ENCODE results near the gene RAI2.

RAI2 gene

DNA sequence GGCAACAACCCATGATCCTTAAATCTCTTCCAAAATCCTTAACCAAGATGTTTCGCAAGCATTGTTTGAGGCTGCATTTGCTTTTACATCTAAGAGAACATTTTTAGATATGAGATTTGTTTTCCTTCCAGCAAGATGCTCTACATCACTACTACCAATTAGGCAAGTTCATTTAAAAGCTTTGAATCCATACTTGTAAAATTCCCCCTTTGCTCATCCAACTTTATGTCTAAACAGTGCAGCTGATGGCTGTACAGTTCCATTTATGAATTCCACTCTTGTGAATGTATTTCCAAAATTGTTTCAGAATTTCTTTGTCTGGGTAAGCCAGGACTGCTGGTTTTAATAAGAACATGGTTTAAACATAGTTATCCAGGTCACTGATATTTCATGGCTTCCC lies 31.5 kb downstream of the RAI2 start:
- no peak for DNase-seq (ENCODE audit: low read depth in 2 of 2)

- DNase-seq (ENCODE audit: low read depth in 2 of 2) = no peak
Observed at GRCh38 chrX:17828171-17828570, 32.9 kb downstream of the RAI2 start.

- DNase-seq (ENCODE audit: low read depth in 2 of 2) = no peak
Observed at GRCh38 chrX:17826609-17827496, 34.2 kb downstream of the RAI2 start.

- no peak for DNase-seq (ENCODE audit: low read depth in 2 of 2)
Observed at GRCh38 chrX:17824980-17825379, 36.1 kb downstream of the RAI2 start.

- DNase-seq (ENCODE audit: low read depth in 2 of 2) = no peak
Observed at GRCh38 chrX:17822351-17822750, 38.7 kb downstream of the RAI2 start.

DNA sequence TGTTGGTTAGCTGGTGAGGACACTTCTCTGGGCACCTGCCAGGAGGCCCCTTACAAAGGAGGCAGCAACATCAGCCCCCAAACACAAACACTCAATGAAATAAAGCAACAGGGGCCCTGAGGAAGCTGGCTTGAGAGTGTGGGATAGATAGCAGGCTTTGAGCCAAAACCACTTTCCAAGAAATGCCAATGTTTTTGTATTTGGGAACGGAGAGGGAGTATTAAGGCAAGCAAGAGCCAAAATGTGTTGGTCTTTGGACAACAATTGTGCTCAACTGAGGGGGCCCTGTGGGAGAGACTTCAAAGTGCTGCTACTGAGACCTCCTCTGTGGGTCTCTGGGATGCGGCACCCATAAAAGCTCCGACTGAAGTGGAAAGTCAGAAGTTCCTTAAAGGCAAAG lies 41.0 kb downstream of the RAI2 start:
- DNase-seq (ENCODE audit: low read depth in 2 of 2) = no peak

DNA sequence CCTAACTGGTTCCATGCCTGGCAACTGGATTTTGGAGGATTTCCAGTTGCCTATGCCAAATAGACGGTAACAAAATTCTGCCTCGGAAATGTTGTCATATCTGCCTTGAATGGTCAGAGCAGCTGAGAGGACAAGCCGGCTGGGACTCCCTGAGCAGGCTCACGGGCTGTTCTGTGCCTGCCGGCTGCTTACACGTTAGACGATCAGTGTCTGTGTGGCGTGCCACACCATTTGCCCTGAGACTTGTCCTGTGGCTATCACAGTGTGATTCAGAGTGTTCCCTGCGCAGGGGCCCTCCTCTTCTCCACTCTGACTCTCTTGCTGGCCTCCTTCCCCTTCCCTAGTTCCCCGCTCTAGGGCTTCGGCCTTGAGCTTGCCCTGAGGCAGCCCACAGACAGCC lies 42.4 kb downstream of the RAI2 start:
- DNase-seq (ENCODE audit: low read depth in 2 of 2) = no peak

DNA sequence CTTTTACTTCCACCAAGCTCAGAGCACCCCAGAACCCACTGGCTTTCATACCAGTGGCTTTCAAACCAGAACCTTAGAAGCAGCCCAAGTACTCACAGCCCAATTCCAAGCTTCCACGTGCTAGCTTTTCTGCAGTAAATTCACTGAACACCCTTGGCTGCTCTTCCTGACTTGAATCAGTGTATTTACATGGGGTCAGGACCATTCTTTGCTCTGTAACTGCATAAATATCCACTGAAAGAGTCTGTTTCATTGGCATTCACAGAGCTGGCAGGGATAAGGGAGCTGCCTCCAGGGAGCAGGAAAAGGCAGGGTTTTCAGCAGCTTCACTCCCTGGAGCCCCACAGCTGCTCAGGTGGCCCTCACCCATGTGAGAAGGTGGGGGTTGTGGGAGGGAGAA lies 43.8 kb downstream of the RAI2 start:
- DNase-seq (ENCODE audit: low read depth in 2 of 2) = no peak

- DNase-seq (ENCODE audit: low read depth in 2 of 2) = no peak
Observed at GRCh38 chrX:17814557-17814956, 46.5 kb downstream of the RAI2 start.

GRCh38 chrX:17814059-17814458 lies 47.0 kb downstream of the RAI2 start:
- no peak for DNase-seq (ENCODE audit: low read depth in 2 of 2)

- no peak for DNase-seq (ENCODE audit: low read depth in 2 of 2)
Observed at GRCh38 chrX:17813277-17813676, 47.8 kb downstream of the RAI2 start.

DNA sequence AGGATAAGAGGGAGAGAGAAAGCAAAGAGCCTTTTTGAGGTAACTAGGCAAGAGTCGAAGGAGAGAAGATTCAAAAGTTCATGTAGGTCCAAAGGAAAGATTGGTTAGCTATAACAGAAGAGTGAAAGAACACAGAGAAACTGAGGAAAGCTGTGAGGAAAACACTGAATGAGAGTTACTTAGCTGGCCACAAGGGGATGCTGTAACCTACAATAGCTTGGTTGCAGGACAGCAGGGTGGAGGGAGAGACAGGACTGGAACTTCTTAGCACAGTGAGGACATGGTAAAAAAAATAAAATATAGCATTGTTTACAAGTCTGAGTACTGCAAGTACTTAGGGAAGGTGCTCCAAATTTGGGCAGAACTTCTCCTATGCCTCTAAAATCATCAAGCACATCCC lies 48.3 kb downstream of the RAI2 start:
- no peak for DNase-seq (ENCODE audit: low read depth in 2 of 2)

GRCh38 chrX:17809984-17810383 lies 51.1 kb downstream of the RAI2 start:
- DNase-seq (ENCODE audit: low read depth in 2 of 2) = no peak

DNA sequence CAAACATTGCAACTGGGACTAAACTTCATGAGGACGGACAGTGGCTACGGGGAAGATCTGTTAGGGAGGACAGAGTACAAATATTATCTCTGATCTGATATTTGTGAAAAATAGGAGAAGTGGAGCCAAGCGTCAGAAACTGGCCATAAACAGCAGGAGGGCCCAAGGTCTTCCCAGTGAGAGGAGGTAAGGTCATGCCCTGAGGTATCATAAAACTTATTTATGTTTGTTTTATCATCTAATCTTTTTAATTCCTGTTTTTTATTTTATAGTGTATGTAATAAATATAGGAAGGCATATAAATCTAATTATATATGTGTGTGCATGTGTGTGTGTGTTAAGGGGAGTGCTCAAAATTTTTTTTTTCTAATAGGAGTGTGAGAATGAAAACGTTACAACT lies 51.8 kb downstream of the RAI2 start:
- no peak for DNase-seq (ENCODE audit: low read depth in 2 of 2)

GRCh38 chrX:17805120-17805519 lies 56.0 kb downstream of the RAI2 start:
- no peak for DNase-seq (ENCODE audit: low read depth in 2 of 2)

DNA sequence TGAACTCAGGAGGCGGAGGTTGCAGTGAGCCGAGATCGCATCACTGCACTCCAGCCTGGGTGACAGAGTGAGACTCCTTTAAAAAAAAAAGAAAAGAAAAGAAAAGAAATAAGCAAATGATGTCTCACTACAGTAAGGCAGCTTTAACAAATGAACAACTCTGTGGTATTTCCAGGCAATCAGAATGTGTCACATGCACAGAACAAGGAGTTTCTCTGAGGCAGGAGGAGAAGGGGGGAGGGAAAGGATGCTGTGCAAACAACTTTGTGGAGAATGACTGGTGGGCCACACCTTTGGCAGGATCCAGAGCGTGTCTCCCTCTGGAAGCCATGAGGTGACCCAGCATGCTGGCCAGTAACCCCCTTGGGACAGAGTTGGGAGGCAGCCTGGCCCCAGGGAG lies 57.6 kb downstream of the RAI2 start:
- no peak for DNase-seq (ENCODE audit: low read depth in 2 of 2)

DNA sequence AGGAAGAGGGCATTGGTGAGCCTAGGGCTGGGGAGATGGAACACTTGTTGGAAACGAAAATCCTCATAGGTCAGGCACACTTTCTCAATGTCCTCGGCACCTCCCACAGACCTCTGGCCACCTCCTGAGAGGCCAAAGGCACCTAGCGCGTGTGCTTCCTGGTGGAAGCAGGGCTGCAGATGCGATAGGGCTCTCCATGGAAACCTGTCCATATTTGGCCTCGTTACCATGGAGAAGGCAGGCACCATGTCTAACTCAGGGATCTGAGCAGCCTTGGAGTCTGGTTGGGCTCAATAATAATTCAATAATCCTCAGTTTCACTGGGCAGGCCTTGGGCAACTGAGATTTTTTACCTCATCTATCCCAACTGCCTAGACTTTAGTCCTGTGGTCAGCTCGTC lies 58.3 kb downstream of the RAI2 start:
- DNase-seq (ENCODE audit: low read depth in 2 of 2) = no peak

- no peak for DNase-seq (ENCODE audit: low read depth in 2 of 2)
Observed at GRCh38 chrX:17801431-17801830, 59.7 kb downstream of the RAI2 start.

GRCh38 chrX:17798921-17799320 lies 62.2 kb downstream of the RAI2 start:
- no peak for DNase-seq (ENCODE audit: low read depth in 2 of 2)

- DNase-seq (ENCODE audit: low read depth in 2 of 2) = no peak
Observed at GRCh38 chrX:17792826-17793225, 68.3 kb downstream of the RAI2 start.

GRCh38 chrX:17788956-17789562 lies 72.0 kb downstream of the RAI2 start:
- DNase-seq (ENCODE audit: low read depth in 2 of 2) = no peak

DNA sequence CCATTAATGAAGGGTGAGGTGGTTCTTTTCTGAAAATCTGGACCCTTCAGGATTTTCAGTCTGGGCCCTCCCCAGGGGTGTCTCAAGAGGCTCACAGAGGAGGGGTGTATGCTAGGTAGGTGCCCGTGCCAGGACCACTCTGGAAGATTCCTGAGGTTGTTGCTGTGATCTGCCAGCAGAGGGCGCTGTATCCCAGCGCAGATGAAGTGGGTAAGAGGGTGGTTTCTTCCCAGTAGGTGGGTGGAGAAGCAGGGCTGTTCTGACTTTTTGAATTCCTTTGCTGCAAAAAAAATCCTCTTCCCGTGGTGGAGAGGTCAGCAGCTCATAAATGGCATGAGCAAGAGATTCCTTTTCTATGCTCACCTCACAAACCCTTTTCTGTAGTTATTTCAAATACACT lies 72.7 kb downstream of the RAI2 start:
- DNase-seq (ENCODE audit: low read depth in 2 of 2) = no peak

DNA sequence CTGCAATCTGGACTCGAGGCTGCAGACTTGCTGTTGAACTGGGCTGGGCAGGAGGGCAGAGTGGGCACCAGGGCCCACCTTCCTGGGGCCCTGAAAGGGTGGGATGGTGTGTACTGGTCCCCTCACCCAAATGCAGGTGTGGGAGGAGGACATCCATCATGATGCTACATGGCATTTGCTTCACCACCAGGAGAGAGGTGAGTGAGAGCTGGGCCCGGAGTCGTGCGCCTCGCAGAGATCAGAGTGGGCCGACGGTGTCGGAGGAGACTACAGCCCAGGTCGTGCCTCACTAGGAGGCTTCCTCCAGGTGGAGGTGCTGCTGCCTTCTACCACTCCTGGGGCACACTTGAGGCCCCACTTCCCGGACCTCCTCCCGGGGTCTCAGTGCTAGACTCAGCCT lies 73.5 kb downstream of the RAI2 start:
- no peak for DNase-seq (ENCODE audit: low read depth in 2 of 2)
